H4 (cell line): ENCODE measurements around the gene OXER1. TPM values are rescaled to one million over a fixed set of nuclear protein-coding genes. Genes with fewer than 3 reads are reported as not detected.

Source experiments
- DNase-seq: peaks from one replicate; pipeline ENCODE4 v3.0.0-alpha.2; 2015; ENCODE audit warnings: low spot score
- total RNA-seq: library from RNA; depleted of rRNA; stranded (reverse); fragments of >200 nt; shearing (Covaris generic); gene quantifications from 2 replicates; pipeline ENCODE4 v1.2.3, GENCODE V29; 2014

The OXER1 gene
- total RNA-seq, 1 experiment from 2014 or later: not detected

GRCh38 chr2:42794271-42795046, 30.5 kb upstream of the OXER1 start:
- DNase-seq: no peak

DNA sequence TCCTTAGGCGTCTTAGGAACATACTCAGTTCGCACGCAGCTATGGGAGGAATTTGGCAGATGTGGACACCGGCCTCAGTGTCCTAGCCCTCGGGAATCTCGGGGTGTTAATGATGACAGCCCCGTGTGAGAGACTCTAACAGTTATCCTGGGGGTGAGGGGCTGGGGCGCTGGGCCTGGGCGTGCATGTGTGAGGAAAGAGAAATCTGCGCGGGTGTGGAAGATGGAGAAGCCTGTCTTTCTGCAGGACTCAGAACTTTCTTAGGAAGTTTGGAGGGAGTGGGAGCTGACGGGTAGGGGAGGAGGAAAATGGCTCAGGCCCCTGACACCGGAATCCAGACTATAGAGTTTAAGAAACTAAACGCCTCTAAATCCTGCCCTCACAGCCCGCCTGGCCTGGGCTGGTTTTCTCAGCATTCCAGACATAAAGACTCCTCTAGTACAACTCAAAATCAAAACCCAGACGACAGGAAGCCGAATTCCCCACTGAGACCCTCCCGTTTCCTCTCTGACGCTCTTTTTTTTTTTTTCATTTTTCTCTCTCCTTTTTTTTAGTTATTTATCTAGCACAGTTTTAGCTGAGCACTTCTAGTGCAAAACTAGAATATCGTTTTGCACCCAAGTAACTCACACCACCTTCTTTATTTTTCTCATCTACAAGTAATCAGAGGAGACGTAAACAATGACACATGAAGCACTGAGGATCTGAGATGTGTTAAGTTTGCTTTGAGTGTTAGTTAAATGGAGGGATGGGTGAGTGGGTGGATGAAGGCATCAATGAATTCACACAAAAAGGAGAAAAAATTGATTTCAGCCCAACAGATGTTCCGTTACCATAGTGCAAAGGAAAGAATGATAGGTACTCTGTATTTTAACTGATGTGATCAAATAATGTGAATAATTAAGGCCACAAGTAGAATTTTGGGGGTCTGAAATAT, 29.7 kb upstream of the OXER1 start:
- DNase-seq: no peak

- no peak for DNase-seq
Measured at GRCh38 chr2:42792583-42793333, 28.8 kb upstream of the OXER1 start, which contains the start of gene HAAO. HAAO (minus strand) TSS chr2:42792583; CDS start chr2:42792536, 47 bp downstream.

DNA sequence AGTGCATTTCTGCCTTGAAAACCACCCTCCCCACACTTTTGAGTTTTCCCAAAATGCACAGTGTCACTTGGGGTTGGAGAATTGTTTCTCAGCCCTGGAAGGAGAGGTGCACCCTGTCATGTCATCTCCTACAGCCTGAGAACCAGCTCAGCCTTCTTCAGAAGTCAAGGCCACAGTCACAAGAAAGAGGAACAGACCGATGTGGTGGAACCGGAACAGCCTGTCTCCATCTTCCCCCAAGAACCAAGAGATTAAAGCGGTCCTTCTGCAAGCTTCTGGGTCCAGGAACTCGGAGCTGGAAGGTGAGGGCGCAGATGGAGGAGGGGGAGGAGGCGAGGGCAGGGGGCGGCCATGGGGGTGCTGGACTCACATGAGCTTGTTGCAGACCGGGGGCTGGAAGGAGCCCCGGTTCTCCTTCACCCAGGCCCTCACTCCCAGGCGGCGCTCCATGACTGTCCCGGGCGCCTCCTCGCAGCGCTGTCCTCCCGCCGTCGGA, 28.2 kb upstream of the OXER1 start:
- no peak for DNase-seq

GRCh38 chr2:42791606-42792005, 27.7 kb upstream of the OXER1 start:
- no peak for DNase-seq

GRCh38 chr2:42789751-42790150, 25.8 kb upstream of the OXER1 start:
- no peak for DNase-seq

- no peak for DNase-seq
Measured at GRCh38 chr2:42788882-42789281, 24.9 kb upstream of the OXER1 start.

GRCh38 chr2:42788478-42788793, 24.5 kb upstream of the OXER1 start:
- DNase-seq: no peak

DNA sequence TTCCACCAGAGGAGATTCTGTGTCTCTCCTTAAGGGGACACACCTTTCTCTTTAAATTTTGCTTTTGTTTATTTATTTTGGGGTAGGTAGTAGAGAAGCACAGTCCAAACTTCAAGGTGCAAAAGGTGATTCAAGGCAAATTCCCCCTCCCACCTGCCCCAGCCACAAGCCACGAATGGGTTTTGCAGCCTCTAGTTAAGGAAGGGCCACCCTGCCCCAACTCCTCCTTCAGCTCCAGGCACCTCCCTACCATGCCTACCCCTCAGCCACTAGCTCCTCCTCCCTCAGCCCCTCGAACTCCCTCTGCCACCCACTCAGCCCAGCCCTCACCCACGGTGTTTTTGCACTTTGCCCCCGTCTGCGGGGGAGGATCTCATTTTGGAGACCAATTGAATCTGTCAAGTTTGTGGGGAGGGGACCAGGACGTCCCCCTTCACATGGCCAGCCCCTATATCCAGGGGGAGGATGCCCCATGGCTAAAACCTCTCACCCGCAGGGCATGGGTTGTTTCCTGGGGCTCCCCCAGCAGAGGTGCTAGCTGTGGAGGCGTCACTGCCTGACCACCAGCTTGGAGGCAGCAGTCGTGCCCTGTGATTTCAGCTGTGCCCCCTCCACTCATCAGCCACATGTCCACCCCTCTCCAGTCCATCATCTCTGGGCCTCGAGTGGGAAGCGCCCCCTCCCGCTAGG, 24.0 kb upstream of the OXER1 start:
- DNase-seq: no peak

DNA sequence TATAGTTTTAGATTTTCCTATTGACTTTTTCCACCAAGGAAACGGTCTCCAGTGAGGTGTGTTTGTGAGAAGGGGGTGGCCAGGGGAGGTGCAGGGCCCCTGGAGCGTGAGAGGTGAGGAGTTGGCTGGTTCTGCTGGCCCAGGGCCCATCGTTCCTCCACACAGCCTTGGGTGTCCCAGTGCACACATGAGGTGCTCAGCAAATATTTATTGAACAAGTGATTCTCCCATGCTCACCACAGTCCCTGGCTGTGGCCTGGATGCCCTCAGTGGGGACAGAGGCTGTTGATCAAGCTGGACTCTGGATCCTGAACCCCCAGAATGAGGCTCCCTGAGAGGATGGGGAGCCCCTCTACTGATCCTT, 23.5 kb upstream of the OXER1 start:
- DNase-seq: no peak

GRCh38 chr2:42786561-42787345, 22.8 kb upstream of the OXER1 start:
- no peak for DNase-seq

DNA sequence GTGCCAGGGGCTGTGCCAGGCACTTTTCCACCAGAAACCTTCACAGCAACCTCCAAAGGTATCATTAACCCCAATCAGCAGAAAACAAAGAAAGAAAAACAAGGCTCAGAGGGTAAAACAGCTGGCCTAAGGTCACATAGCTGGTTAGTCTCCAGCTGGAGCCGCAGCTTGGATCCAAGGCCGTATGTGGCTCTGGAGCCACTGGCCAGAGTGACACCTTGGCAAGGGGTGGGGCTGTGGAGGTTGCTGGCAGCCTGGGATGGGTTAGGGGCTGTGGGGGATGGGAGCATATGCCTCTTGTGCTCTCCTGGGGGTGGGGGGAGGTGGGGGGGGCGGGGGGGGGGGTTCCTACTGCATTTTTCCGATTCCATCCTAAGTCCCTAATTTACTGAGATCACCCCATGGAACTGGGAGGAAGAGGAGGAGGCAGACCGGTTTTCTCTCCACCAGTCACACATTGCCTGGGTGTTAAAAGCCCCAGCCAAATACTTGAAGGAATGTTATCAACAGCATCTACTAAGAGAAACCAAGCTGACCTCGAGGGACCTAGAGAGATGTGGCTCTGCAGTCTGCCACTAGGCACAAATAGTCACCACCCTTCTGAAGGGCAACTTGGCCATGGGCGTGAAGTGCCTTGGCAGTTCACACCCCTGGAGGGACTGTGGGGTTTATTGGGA, 20.4 kb upstream of the OXER1 start:
- DNase-seq: no peak

GRCh38 chr2:42783511-42783910, 19.6 kb upstream of the OXER1 start:
- no peak for DNase-seq

DNA sequence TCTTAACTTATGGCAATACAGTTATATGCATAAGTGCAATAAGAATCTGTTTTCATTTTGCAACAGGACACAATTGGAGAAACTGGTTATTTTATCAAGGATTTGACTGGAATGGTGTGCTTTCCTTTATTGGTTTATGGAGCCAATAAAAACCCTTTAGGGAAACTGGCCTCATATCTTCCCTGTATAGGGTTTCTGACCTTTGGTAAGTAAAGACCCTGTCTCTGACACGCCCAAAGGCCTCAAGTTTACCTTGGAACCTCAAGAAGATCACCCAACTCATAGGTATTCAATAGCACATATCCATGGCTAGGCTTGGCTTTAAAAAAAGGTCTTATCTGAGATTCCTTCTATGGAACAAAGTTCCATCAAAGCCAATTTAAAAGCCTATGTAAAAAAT, 17.2 kb upstream of the OXER1 start:
- no peak for DNase-seq

DNA sequence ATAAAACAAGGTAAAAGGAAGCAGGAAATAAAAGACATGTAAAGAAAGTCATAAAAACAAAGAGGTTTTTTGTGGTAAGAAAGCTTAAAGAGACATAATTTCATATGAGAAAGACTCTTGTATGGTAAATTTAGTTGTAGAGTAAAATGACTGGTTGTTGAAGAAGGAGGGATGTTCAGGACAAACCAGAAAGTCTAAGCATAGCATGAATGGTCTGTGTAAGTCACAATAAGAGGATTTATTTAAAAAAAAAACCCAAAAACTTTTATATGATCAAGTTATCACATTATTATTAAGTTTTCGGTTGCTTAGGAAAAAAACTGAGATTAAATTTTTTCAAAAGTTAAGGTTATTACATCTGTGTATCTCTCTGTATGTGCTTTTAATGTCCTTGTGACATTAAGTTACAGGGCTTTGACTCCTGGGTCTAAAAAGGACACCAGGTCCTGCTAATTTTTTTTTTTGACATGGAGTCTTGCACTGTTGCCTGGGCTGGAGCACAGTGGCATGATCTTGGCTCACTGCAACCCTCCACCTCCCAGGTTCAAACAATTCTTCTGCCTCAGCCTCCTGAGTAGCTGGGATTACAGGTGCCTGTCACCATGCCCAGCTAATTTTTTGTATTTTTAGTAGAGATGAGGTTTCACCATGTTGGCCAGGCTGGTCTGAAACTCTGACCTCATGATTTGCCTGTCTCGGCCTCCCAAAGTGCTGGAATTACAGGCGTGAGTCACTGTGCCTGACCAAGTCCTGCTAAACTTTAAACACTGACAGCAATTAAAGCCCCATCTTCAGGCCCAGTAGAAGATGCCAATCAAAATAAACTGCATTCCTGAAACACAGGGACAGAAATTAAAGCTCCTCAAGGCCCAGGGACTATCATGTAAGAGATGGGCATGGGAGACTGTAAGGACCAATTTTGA, 14.2 kb upstream of the OXER1 start:
- no peak for DNase-seq

- DNase-seq: no peak
Measured at GRCh38 chr2:42775810-42776209, 11.9 kb upstream of the OXER1 start.

GRCh38 chr2:42775186-42775585, 11.3 kb upstream of the OXER1 start:
- DNase-seq: no peak

DNA sequence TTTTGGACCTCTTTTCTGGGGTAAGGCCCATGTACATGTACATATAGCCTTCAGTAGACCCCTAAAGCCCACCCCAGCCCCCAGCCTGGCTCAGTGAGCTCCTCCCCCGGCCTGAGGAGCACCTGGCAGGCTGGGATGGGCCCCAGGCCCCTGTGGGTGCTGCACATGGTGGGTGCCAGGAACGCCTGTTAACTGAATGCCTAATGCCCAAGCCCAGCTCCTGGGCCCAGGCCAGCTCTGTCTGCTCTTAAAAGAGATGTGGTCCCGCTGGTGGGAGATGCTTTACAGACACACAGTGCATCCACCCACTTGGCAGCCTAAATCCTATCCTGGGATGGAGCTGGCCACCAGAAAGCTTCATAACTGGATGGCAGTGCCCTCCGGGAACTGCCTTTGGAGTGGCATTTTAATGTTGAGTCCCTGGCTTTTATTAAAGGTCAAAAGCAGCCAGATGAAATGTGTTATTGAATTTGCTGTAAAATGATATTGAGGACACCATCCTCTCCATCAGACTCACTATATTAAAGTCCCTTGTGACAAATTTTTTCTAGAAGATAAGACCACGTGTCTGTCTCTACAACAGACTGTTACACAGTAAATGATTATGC, 7.7 kb upstream of the OXER1 start:
- no peak for DNase-seq
